Karpas-422 (cell line): Measurements from ENCODE around the gene CACNA2D3. TPM values are rescaled to one million over a fixed set of nuclear protein-coding genes. Genes with fewer than 3 reads are reported as not detected.

ENCODE experiments used
- DNase-seq: peaks from one replicate; pipeline ENCODE4 v3.0.0-alpha.2; 2015
- H2AFZ ChIP-seq: fragments of 200-600 bp; sonication (generic); 2 replicates; pipeline ENCODE4 v1.6.1; 2014; ENCODE audit warnings: antibody characterized with exemption, low read length, mixed read lengths
- H3K27ac ChIP-seq: fragments of 200-600 bp; sonication (generic); 2 replicates; pipeline ENCODE4 v1.5.1; 2014; ENCODE audit warnings: mild to moderate bottlenecking, low read length, moderate library complexity
- H3K27me3 ChIP-seq: fragments of 200-600 bp; sonication (generic); 2 replicates; pipeline ENCODE4 v1.6.1; 2014; ENCODE audit warnings: low read length, mixed read lengths
- H3K36me3 ChIP-seq: fragments of 200-600 bp; sonication (generic); 2 replicates; pipeline ENCODE4 v1.6.1; 2014; ENCODE audit warnings: low read length, mixed read lengths; ENCODE audit not compliant: insufficient read depth
- H3K4me1 ChIP-seq: fragments of 200-600 bp; sonication (generic); 2 replicates; pipeline ENCODE4 v1.6.1; 2014; ENCODE audit warnings: mild to moderate bottlenecking, low read length, mixed read lengths
- H3K4me2 ChIP-seq: fragments of 200-600 bp; sonication (generic); 2 replicates; pipeline ENCODE4 v1.6.1; 2014; ENCODE audit warnings: low read length, low read depth, mild to moderate bottlenecking; ENCODE audit not compliant: poor library complexity, severe bottlenecking
- H3K4me3 ChIP-seq: fragments of 200-600 bp; sonication (generic); 2 replicates; pipeline ENCODE4 v1.5.1; 2014; ENCODE audit warnings: mild to moderate bottlenecking, antibody characterized with exemption, low read length, mixed read lengths
- H3K79me2 ChIP-seq: fragments of 200-600 bp; sonication (generic); 2 replicates; pipeline ENCODE4 v1.6.1; 2014; ENCODE audit warnings: mild to moderate bottlenecking, low read length, mixed read lengths
- H3K9ac ChIP-seq: fragments of 200-600 bp; sonication (generic); 2 replicates; pipeline ENCODE4 v1.6.0; 2014; ENCODE audit warnings: low read length
- H3K9me2 ChIP-seq: fragments of 200-600 bp; sonication (generic), shearing (Covaris generic); replicated peaks from 2 replicates; pipeline ENCODE4 v1.6.0; 2014; ENCODE audit warnings: mild to moderate bottlenecking, low read length, moderate library complexity; ENCODE audit not compliant: insufficient read depth
- H3K9me3 ChIP-seq: fragments of 300-700, 200-600 bp; sonication (generic); 2 replicates; pipeline ENCODE4 v1.6.1; 2014; ENCODE audit warnings: low read length, mixed read lengths
- H4K20me1 ChIP-seq: fragments of 200-600 bp; sonication (generic); 2 replicates; pipeline ENCODE4 v1.6.1; 2014; ENCODE audit warnings: mild to moderate bottlenecking, antibody characterized with exemption, low read length, low read depth; ENCODE audit not compliant: insufficient read depth
- total RNA-seq: library from RNA; depleted of rRNA; stranded (reverse); fragments of >200 nt; shearing (Covaris generic); gene quantifications from 2 replicates; pipeline ENCODE4 v1.2.3, GENCODE V29; 2014; ENCODE audit warnings: low replicate concordance

The CACNA2D3 gene
- total RNA-seq, 1 experiment from 2014 or later = not detected

GRCh38 chr3:55074796-55075195 lies 952.4 kb downstream of the CACNA2D3 start:
- no peak for DNase-seq
- H3K27ac ChIP-seq = no peak overlapping the region
- no peaks in the 10 kb centered on the region for H3K9me3 ChIP-seq
- H3K79me2 ChIP-seq = no peaks in the 10 kb centered on the region
- no peak overlapping the region for H3K9ac ChIP-seq
- H3K4me1 ChIP-seq = no peaks in the 10 kb centered on the region
- no peak overlapping the region for H3K4me2 ChIP-seq
- no peaks in the 10 kb centered on the region for H3K36me3 ChIP-seq
- H2AFZ ChIP-seq = no peak overlapping the region
- no peak overlapping the region for H3K4me3 ChIP-seq
- H4K20me1 ChIP-seq = no peaks in the 10 kb centered on the region
- no peaks in the 10 kb centered on the region for H3K27me3 ChIP-seq
- no peaks in the 10 kb centered on the region for H3K9me2 ChIP-seq

DNA sequence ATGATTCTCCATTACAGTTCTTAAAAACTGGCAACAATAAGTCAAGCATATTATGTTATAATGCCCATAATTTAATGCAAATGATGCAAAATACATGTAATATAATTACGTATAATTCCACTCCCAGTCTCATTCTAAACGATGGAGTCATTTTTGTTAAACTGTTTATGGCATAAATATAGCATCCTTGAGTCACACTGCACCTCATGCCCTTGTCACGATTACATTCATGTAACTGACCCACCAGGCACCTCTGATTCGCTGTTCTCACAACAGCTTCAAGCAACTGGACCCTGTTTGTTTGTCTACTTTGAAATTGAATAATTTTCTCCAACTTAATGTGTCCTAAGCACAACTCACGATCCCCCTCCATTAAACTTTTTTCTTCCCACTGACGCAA lies 953.5 kb downstream of the CACNA2D3 start:
- Histone ChIP-seq H3K9me2 (no peaks in the 10 kb centered on the region), H3K9me3 (no peaks in the 10 kb centered on the region), H4K20me1 (no peaks in the 10 kb centered on the region), H2AFZ (no peak overlapping the region), H3K79me2 (no peaks in the 10 kb centered on the region), H3K9ac (no peak overlapping the region), H3K4me3 (no peak overlapping the region), H3K36me3 (no peaks in the 10 kb centered on the region), H3K27me3 (no peaks in the 10 kb centered on the region), H3K4me2 (no peak overlapping the region), H3K27ac (no peak overlapping the region), H3K4me1 (no peaks in the 10 kb centered on the region)
- DNase-seq = no peak

DNA sequence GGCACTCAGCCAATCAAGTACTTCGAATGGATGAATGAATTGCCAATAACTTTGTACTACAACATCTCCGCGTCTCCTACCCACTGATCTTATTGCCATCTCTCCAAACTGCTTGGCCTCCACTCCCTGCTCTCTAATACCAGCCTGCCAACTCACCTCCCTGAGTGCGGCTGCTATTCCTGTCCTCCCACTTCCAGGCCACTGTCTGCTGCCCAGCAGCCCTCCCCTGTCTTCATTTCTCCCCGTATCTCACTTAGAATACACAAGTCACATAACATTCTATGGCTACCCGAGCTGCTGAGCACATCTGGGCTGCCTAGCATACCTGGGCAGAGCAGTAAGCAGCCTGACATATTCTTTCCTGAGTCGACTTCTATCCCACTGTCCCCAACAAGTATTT lies 955.4 kb downstream of the CACNA2D3 start:
- no peaks in the 10 kb centered on the region for H3K79me2 ChIP-seq

GRCh38 chr3:55078876-55079275 lies 956.5 kb downstream of the CACNA2D3 start:
- Histone ChIP-seq H3K4me1 (no peaks in the 10 kb centered on the region), H3K27ac (no peak overlapping the region), H4K20me1 (no peaks in the 10 kb centered on the region), H2AFZ (no peak overlapping the region), H3K27me3 (no peaks in the 10 kb centered on the region), H3K4me3 (no peak overlapping the region), H3K9me3 (no peaks in the 10 kb centered on the region), H3K36me3 (no peaks in the 10 kb centered on the region), H3K9ac (no peak overlapping the region), H3K79me2 (no peaks in the 10 kb centered on the region), H3K9me2 (no peaks in the 10 kb centered on the region), H3K4me2 (no peak overlapping the region)
- no peak for DNase-seq

More for the DNA sequence above, 955.4 kb downstream of the CACNA2D3 start:
- H2AFZ ChIP-seq = no peak overlapping the region
- no peaks in the 10 kb centered on the region for H3K9me3 ChIP-seq
- no peaks in the 10 kb centered on the region for H3K36me3 ChIP-seq
- no peaks in the 10 kb centered on the region for H3K27me3 ChIP-seq
- DNase-seq = no peak
- no peak overlapping the region for H3K9ac ChIP-seq
- H3K27ac ChIP-seq = no peak overlapping the region
- no peaks in the 10 kb centered on the region for H4K20me1 ChIP-seq
- no peaks in the 10 kb centered on the region for H3K4me1 ChIP-seq
- no peaks in the 10 kb centered on the region for H3K9me2 ChIP-seq
- H3K4me3 ChIP-seq = no peak overlapping the region
- H3K4me2 ChIP-seq = no peak overlapping the region

DNA sequence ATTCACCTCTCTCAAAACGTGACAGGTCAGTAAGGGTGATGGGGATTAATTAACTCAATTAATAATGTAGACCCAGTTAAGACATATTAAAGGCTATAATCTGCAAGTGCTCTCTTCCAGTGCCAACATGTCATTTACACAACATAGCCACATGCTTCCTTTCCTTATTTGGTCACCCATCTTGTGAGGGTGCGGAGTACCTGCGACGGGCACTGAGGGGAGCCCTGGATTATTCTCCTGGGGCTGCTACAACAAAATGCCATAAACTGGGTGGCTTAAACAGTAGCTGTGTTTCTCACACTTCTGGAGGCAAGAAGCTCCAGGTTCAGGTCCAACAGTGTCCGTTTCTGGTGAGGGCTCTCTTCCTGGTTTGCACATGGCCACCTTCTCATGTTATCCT lies 962.9 kb downstream of the CACNA2D3 start:
- Histone ChIP-seq H2AFZ (no peak overlapping the region), H4K20me1 (no peaks in the 10 kb centered on the region), H3K9ac (no peak overlapping the region), H3K36me3 (no peaks in the 10 kb centered on the region), H3K9me2 (no peaks in the 10 kb centered on the region), H3K27me3 (no peaks in the 10 kb centered on the region), H3K4me2 (no peak overlapping the region), H3K27ac (no peak overlapping the region), H3K4me1 (no peaks in the 10 kb centered on the region), H3K9me3 (no peaks in the 10 kb centered on the region), H3K4me3 (no peak overlapping the region), H3K79me2 (no peaks in the 10 kb centered on the region)
- DNase-seq = no peak

- no peaks in the 10 kb centered on the region for H3K4me1 ChIP-seq
- no peaks in the 10 kb centered on the region for H3K27me3 ChIP-seq
- DNase-seq = no peak
- H3K4me2 ChIP-seq = no peak overlapping the region
- H3K4me3 ChIP-seq = no peak overlapping the region
- H3K9me2 ChIP-seq = no peaks in the 10 kb centered on the region
- H3K36me3 ChIP-seq = no peaks in the 10 kb centered on the region
- no peaks in the 10 kb centered on the region for H3K9me3 ChIP-seq
- no peaks in the 10 kb centered on the region for H4K20me1 ChIP-seq
- H3K27ac ChIP-seq = no peak overlapping the region
- no peak overlapping the region for H2AFZ ChIP-seq
- H3K79me2 ChIP-seq = no peaks in the 10 kb centered on the region
- no peak overlapping the region for H3K9ac ChIP-seq
Measured at GRCh38 chr3:55089211-55089610, 966.9 kb downstream of the CACNA2D3 start.

DNA sequence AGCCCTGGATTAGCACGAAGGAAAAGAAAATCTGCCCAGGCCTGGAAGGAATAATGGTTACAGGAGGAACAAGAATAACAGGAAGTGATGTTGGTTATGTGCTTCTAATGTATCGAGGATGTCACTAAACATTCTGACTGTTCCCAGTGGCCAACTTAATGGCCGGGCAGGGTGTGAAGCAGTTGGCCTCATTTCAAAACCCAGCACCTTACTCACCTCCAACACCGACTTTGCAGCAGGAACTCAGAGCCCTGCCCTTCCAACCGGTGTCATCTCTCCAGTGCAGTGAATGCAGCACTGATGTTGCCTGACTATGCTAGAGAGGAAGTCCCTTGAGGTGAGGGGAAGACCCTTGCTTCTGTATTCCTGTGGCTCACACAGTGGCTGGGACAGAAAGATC lies 967.9 kb downstream of the CACNA2D3 start:
- no peaks in the 10 kb centered on the region for H3K79me2 ChIP-seq
- no peak overlapping the region for H3K27ac ChIP-seq
- no peak overlapping the region for H3K4me2 ChIP-seq
- no peak for DNase-seq
- no peaks in the 10 kb centered on the region for H3K27me3 ChIP-seq
- H2AFZ ChIP-seq = no peak overlapping the region
- no peaks in the 10 kb centered on the region for H3K9me2 ChIP-seq
- no peaks in the 10 kb centered on the region for H3K4me1 ChIP-seq
- no peaks in the 10 kb centered on the region for H3K9me3 ChIP-seq
- no peaks in the 10 kb centered on the region for H4K20me1 ChIP-seq
- no peaks in the 10 kb centered on the region for H3K36me3 ChIP-seq
- H3K4me3 ChIP-seq = no peak overlapping the region
- H3K9ac ChIP-seq = no peak overlapping the region

GRCh38 chr3:55090746-55091145 lies 968.4 kb downstream of the CACNA2D3 start:
- H3K36me3 ChIP-seq = no peaks in the 10 kb centered on the region
- no peak for DNase-seq
- no peak overlapping the region for H2AFZ ChIP-seq
- no peak overlapping the region for H3K4me2 ChIP-seq
- H4K20me1 ChIP-seq = no peaks in the 10 kb centered on the region
- H3K79me2 ChIP-seq = no peaks in the 10 kb centered on the region
- no peaks in the 10 kb centered on the region for H3K9me3 ChIP-seq
- no peaks in the 10 kb centered on the region for H3K27me3 ChIP-seq
- no peaks in the 10 kb centered on the region for H3K9me2 ChIP-seq
- H3K9ac ChIP-seq = no peak overlapping the region
- no peaks in the 10 kb centered on the region for H3K4me1 ChIP-seq
- H3K4me3 ChIP-seq = no peak overlapping the region
- no peak overlapping the region for H3K27ac ChIP-seq
